Liver (tissue), 2 donors: ENCODE results near the gene DPPA5.

Experiments
- MAX ChIP-seq: IDR thresholded peaks from 2 replicates; pipeline ENCODE4 v1.6.1; 2016; ENCODE audit warnings: antibody characterized with exemption
- RAD21 ChIP-seq, 2 donors: IDR thresholded peaks; 2 replicates each; pipeline ENCODE4 v1.6.1; 2016; ENCODE audit warnings: antibody characterized with exemption in 2 of 2, mild to moderate bottlenecking in 2 of 2
- donor health status: healthy.

GRCh38 chr6:73393278-73393677 lies 39.2 kb upstream of the DPPA5 start:
- TF ChIP-seq RAD21 (IDR thresholded peaks at IDR 0.05) (no peak), MAX (no peak)
